NCI-H2227 (cell line): ENCODE results near the gene HSPBP1.
A peak's percentile ranks its signal among the peaks of the same experiment; 100 is the strongest.

Source experiments
- DNase-seq: peaks from one replicate; lab custom pipeline; 2025; ENCODE audit not compliant: unreplicated experiment; lab: John Stamatoyannopoulos, UW

The HSPBP1 gene

GRCh38 chr19:55305491-55305890 is 25.6 kb upstream of the HSPBP1 start:
- peak; percentile 82 for DNase-seq

- DNase-seq, result no peak
Observed at GRCh38 chr19:55304980-55305379, 25.1 kb upstream of the HSPBP1 start.

- DNase-seq, result peak; percentile 70
Observed at GRCh38 chr19:55304279-55304978, 24.5 kb upstream of the HSPBP1 start.

- DNase-seq, result no peak
Observed at GRCh38 chr19:55303477-55303876, 23.6 kb upstream of the HSPBP1 start.

- DNase-seq, result no peak
Observed at GRCh38 chr19:55302318-55302703, 22.4 kb upstream of the HSPBP1 start.

GRCh38 chr19:55301459-55302317 is 21.8 kb upstream of the HSPBP1 start:
- DNase-seq, result peak; percentile 73

GRCh38 chr19:55300886-55301458 is 21.1 kb upstream of the HSPBP1 start:
- DNase-seq, result no peak

- DNase-seq, result no peak
Observed at GRCh38 chr19:55299991-55300390, 20.1 kb upstream of the HSPBP1 start.

- DNase-seq, result no peak
Observed at GRCh38 chr19:55297267-55297666, 17.4 kb upstream of the HSPBP1 start.

GRCh38 chr19:55289117-55289796 is 9.3 kb upstream of the HSPBP1 start:
- peak; percentile 60 for DNase-seq

- DNase-seq, result no peak
Observed at GRCh38 chr19:55287361-55288079, 7.6 kb upstream of the HSPBP1 start.

GRCh38 chr19:55285229-55285890 is 5.5 kb upstream of the HSPBP1 start:
- no peak for DNase-seq

GRCh38 chr19:55284405-55285058 is 4.6 kb upstream of the HSPBP1 start:
- peak; percentile 65 for DNase-seq

- DNase-seq, result peak; percentile 97
Observed at GRCh38 chr19:55283548-55284377, 3.9 kb upstream of the HSPBP1 start, which contains the start of gene BRSK1. Gene BRSK1 (plus strand): TSS chr19:55283997. CDS start chr19:55284443, 446 bp downstream.

- no peak for DNase-seq
Observed at GRCh38 chr19:55279340-55279739, 570 bp downstream of the HSPBP1 start.

GRCh38 chr19:55278391-55279135 is 1.3 kb downstream of the HSPBP1 start:
- DNase-seq, result peak; percentile 51

- no peak for DNase-seq
Observed at GRCh38 chr19:55277494-55277893, 2.4 kb downstream of the HSPBP1 start.
